Adrenal gland (tissue), 12 donors: Measurements from ENCODE around the gene TAF13. TPM values are rescaled to one million over a fixed set of nuclear protein-coding genes. Genes with fewer than 3 reads are reported as not detected.
A peak's percentile ranks its signal among the peaks of the same experiment; 100 is the strongest.

Source experiments
- DNase-seq, 7 donors: peaks; one replicate each; pipeline ENCODE4 v3.0.0-alpha.2; 2019 to 2020
- H3K27ac ChIP-seq, 5 donors: fragments of 200-600 bp; sonication (generic) in 4 of 5; 1 replicate in 3 of 5; 2 replicates in 2 of 5; pipeline versions ENCODE4 v1.5.1 to v1.8.0; 2016 to 2020; ENCODE audit warnings: mild to moderate bottlenecking in 1 of 5
- H3K27me3 ChIP-seq: fragments of 200-600 bp; 2 replicates; pipeline ENCODE4 v1.8.0; 2021
- H3K36me3 ChIP-seq, 2 donors: fragments of 200-600 bp; replicated peaks in 1 of 2; 1 replicate in 1 of 2; 2 replicates in 1 of 2; pipeline versions ENCODE4 v1.5.1 to v1.8.0; 2018 to 2022
- H3K4me1 ChIP-seq, 2 donors: fragments of 200-600 bp; replicated peaks in 1 of 2; 1 replicate in 1 of 2; 2 replicates in 1 of 2; pipeline versions ENCODE4 v1.5.1 to v1.8.0; 2018 to 2021
- H3K4me3 ChIP-seq, 4 donors: fragments of 200-600 bp; sonication (generic) in 3 of 4; one replicate each; pipeline ENCODE4 v1.5.1; 2016 to 2018
- H3K9me3 ChIP-seq, 3 donors: fragments of 200-600 bp; sonication (generic) in 1 of 3; replicated peaks in 1 of 3; 1 replicate in 2 of 3; 2 replicates in 1 of 3; pipeline versions ENCODE4 v1.5.1 to v1.8.0; 2016 to 2021
- POLR2A ChIP-seq, 2 donors: fragments of 450-650 bp; IDR thresholded peaks; one replicate each; pipeline ENCODE4 v1.6.1; 2017; ENCODE audit warnings: antibody characterized with exemption in 2 of 2, mild to moderate bottlenecking in 2 of 2, moderate library complexity in 1 of 2
- WGBS, 4 donors: extraction: QIAGEN DNeasy Blood & Tissue Kit in 2 of 4; methylation state at CpG; one replicate each; pipeline versions ENCODE4 v1.1.5 to v1.1.7; 2013 to 2017; 5-methylcytosine and 5-hydroxymethylcytosine counted together
- intact Hi-C, 2 donors: fragments of 100-400 bp; cut with DNase I; formaldehyde crosslinking; loops; one replicate each; pipeline versions ENCODE4 v1.14.1 to v1.15.0; 2022 to 2023
- polyA plus RNA-seq, 3 donors: library from polyadenylated mRNA; stranded (reverse); fragments of 200-250 nt in 2 of 3; fragments of 350-450 nt in 1 of 3; fragmentation: Illumina TruSeq in 1 of 3; extraction: RNeasy Lipid Tissue Mini Kit (QIAGEN cat#74804) in 1 of 3; gene quantifications; one replicate each; pipeline ENCODE4 v1.2.3, GENCODE V29; 2013 to 2014
- total RNA-seq, 9 donors: library from RNA; depleted of rRNA in 4 of 9; stranded (reverse); fragments of >200 nt in 4 of 9; fragments of 120-200 nt in 1 of 9; fragmentation: NEBNext Ultra II Directional in 1 of 9; extraction: Animal tissue kit (Norgen Biotek cat#: 25700) in 1 of 9; gene quantifications; one replicate each; pipeline versions ENCODE4 v1.1.0 to v1.2.4, GENCODE V29; 2013 to 2023
- TF ChIP-seq, protein P1 (sequence below), 6 experiments: fragments of 450-650 bp in 4 of 6; fragments of 200-600 bp in 2 of 6; sonication (generic) in 1 of 6; IDR thresholded peaks; 1 replicate in 5 of 6; 2 replicates in 1 of 6; pipeline versions ENCODE4 v1.5.1 to v1.8.0; 2016 to 2021; ENCODE audit warnings: antibody characterized with exemption in 6 of 6, mild to moderate bottlenecking in 2 of 6, moderate library complexity in 1 of 6
- donor health status: healthy with polysubstance abuse.
- donor health status: Bipolar disorder and iron deficiency.
- donor health status: DM: yes; HTN: yes; CAD: no.
- donor health status: DM: no; HTN: no; CAD: no.
- donor health status: DM: no; HTN: no; CAD: no.
- donor health status: DM: yes; HTN: yes; CAD: no.

Gene TAF13
- total and polyA plus RNA-seq, 12 donors: 11.7 to 96.5 (median 31.1) TPM

DNA sequence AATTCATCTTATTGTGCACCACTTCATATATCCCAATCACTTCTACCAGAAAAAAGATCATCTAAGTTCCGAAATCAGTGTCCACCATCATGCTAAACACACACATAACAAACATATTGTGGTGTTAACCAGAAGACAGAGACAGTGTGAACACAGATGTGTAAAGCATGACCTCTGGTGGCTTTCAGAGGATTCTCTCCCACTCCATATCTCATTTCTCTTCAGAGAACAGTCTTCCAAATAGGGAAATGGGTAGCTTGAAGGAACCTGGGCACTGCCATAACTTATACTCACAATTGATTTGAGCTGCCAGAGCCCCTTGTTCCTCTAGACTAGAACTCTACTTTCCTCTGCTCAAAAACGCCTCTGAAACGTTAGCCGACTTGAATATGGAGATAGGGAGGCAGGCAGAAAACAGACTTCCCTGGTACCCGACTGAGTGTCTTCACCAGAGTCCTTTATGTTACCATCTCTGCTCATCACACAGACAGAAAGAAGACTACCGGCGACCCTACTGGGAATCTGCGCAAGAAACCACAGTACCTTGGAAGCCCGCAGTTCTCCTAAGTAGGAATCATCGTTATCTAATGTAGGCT is 36.4 kb upstream of the TAF13 start:
- Histone ChIP-seq H3K36me3 (no peaks in the 10 kb centered on the region), H3K27ac (no peak overlapping the region), H3K4me1 (peaks cover 0 to 20% of the 10 kb centered on the region in 2 donors), H3K27me3 (peaks cover 22% of the 10 kb centered on the region), H3K9me3 (no peaks in the 10 kb centered on the region), H3K4me3 (peak overlapping the region in 1 of 4 donors; percentile 43)
- DNase-seq: no peak
- TF ChIP-seq POLR2A (IDR thresholded peaks at IDR 0.05): no peak
- TF ChIP-seq, protein P1, sequence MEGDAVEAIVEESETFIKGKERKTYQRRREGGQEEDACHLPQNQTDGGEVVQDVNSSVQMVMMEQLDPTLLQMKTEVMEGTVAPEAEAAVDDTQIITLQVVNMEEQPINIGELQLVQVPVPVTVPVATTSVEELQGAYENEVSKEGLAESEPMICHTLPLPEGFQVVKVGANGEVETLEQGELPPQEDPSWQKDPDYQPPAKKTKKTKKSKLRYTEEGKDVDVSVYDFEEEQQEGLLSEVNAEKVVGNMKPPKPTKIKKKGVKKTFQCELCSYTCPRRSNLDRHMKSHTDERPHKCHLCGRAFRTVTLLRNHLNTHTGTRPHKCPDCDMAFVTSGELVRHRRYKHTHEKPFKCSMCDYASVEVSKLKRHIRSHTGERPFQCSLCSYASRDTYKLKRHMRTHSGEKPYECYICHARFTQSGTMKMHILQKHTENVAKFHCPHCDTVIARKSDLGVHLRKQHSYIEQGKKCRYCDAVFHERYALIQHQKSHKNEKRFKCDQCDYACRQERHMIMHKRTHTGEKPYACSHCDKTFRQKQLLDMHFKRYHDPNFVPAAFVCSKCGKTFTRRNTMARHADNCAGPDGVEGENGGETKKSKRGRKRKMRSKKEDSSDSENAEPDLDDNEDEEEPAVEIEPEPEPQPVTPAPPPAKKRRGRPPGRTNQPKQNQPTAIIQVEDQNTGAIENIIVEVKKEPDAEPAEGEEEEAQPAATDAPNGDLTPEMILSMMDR (IDR thresholded peaks at IDR 0.05): peak in 2 of 6 experiments; percentile 12 to 13
- intact Hi-C loops: no loop called here
- 20 to 29% (median 24%) methylated on average over 8 to 10 of the region's 10 CpGs for WGBS, 4 donors

DNA sequence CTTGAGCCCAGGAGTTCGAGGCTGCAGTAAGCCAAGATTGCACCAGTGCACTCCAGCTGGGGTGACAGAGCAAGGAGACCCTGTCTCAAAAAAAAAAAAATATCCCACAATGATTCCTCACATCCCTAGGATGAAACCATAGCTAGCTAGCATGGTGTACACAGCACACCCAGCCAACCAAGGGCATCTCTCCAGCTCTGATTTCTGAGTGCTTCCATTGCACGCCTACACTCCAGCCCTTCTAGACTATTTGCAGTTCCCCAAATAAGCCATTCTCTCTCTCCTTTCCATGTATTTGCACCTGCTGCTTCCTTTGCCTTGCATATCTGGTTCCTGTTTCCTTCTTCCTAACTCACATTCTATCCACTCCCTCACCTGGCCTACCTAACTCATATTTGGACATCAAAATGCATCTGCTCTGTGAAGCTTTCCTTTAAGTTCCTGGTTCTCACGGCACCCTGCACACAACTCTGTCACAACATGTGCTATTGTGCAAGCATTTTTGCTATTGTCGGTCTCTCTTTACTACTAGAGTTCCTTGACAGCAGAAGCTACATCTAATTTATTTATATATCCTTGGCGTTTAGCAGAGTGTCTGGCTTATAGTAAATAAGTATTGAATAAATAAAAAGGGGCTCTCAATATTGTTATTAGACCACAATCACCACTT is 35.7 kb upstream of the TAF13 start:
- no peaks in the 10 kb centered on the region for H3K36me3 ChIP-seq
- intact Hi-C loops: no loop called here
- no peaks in the 10 kb centered on the region for H3K9me3 ChIP-seq
- no peak overlapping the region for H3K27ac ChIP-seq
- DNase-seq: no peak
- WGBS, 4 donors: 55 to 60% (median 57%) methylated on average over 5 of the region's 5 CpGs
- no peak for TF ChIP-seq POLR2A (IDR thresholded peaks at IDR 0.05)
- TF ChIP-seq, protein P1 (IDR thresholded peaks at IDR 0.05): no peak
- H3K4me3 ChIP-seq: no peak overlapping the region
- peaks cover 18% of the 10 kb centered on the region for H3K27me3 ChIP-seq
- H3K4me1 ChIP-seq: peaks cover 0 to 20% of the 10 kb centered on the region in 2 donors

DNA sequence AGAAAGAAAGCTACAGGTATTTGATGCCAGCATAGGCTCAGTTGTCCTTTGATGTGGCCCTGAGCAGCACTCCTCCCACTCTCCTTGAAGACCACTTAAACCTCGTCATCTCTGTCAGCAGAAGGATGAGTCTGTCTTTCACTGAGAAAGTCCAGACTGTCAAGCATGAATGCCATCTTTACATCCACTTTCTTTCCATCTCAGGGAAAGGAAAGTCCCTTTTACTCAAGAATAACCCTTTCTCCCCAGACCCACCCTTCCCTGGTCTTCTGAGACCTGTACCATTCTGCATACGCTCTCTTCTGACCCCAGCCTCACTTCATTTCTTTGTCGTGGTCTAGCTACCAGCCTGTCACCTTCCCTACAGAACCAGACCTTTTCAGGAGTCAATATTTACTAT is 34.1 kb upstream of the TAF13 start:
- no peak overlapping the region for H3K4me3 ChIP-seq
- H3K27me3 ChIP-seq: peaks cover 15% of the 10 kb centered on the region
- WGBS, 4 donors: 52 to 63% (median 53%) methylated on average over 3 of the region's 3 CpGs
- intact Hi-C loops: no loop called here
- TF ChIP-seq, protein P1 (IDR thresholded peaks at IDR 0.05): no peak
- TF ChIP-seq POLR2A (IDR thresholded peaks at IDR 0.05): no peak
- no peak overlapping the region for H3K27ac ChIP-seq
- H3K4me1 ChIP-seq: peaks cover 0 to 20% of the 10 kb centered on the region in 2 donors
- H3K36me3 ChIP-seq: no peaks in the 10 kb centered on the region
- H3K9me3 ChIP-seq: no peaks in the 10 kb centered on the region
- no peak for DNase-seq

DNA sequence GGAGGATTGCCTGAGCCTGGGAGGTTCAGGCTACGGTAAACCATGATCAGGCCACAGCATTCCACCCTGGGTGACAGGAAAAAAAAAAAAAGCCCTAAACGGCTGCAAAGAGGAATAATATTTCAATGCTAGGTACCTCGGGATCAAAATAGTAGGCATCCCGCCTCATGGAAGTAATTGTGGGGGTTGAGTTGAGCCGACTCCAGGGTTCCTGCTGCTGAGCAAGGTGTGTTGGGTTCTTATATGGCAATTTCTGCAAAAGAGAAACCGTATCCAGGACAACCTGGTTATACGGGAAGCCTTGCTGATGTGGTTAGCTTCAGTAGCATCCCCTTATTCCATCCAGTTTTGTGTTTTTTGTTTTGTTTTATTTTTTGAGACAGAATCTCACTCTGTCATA is 32.0 kb upstream of the TAF13 start:
- Histone ChIP-seq H3K9me3 (no peaks in the 10 kb centered on the region), H3K27ac (no peak overlapping the region), H3K36me3 (no peaks in the 10 kb centered on the region), H3K4me1 (peaks cover 0 to 7% of the 10 kb centered on the region in 2 donors), H3K27me3 (no peaks in the 10 kb centered on the region), H3K4me3 (no peak overlapping the region)
- intact Hi-C loops: no loop called here
- no peak for DNase-seq
- 74 to 83% (median 79%) methylated on average over 7 of the region's 7 CpGs for WGBS, 4 donors
- TF ChIP-seq, protein P1 (IDR thresholded peaks at IDR 0.05): no peak
- no peak for TF ChIP-seq POLR2A (IDR thresholded peaks at IDR 0.05)
